Parathyroid adenoma (tissue), 2 donors: ENCODE data around the gene MED25.

ENCODE experiments used
- H2AFZ ChIP-seq: fragments of 300-600 bp; sonication (generic); one replicate; pipeline ENCODE4 v1.7.0; 2017; ENCODE audit warnings: antibody characterized with exemption, mild to moderate bottlenecking
- H3K27ac ChIP-seq: fragments of 300-600 bp; sonication (generic); one replicate; pipeline ENCODE4 v1.7.0; 2017
- H3K27me3 ChIP-seq: fragments of 300-600 bp; sonication (generic); one replicate; pipeline ENCODE4 v1.7.0; 2017; ENCODE audit warnings: low read length; ENCODE audit not compliant: control insufficient read depth, insufficient read depth
- H3K36me3 ChIP-seq: fragments of 300-600 bp; sonication (generic); one replicate; pipeline ENCODE4 v1.7.0; 2017; ENCODE audit warnings: low read length; ENCODE audit not compliant: control insufficient read depth, insufficient read depth
- H3K4me1 ChIP-seq: fragments of 300-600 bp; sonication (generic); one replicate; pipeline ENCODE4 v1.7.0; 2017; ENCODE audit warnings: control low read depth
- H3K4me2 ChIP-seq: fragments of 300-600 bp; sonication (generic); one replicate; pipeline ENCODE4 v1.7.0; 2017; ENCODE audit warnings: low read length
- H3K4me3 ChIP-seq: fragments of 300-600 bp; sonication (generic); one replicate; pipeline ENCODE4 v1.7.0; 2017; ENCODE audit warnings: low read depth, low read length
- H3K79me2 ChIP-seq: fragments of 300-600 bp; sonication (generic); one replicate; pipeline ENCODE4 v1.7.0; 2017; ENCODE audit warnings: control low read depth
- H3K9ac ChIP-seq: fragments of 300-600 bp; sonication (generic); one replicate; pipeline ENCODE4 v1.7.0; 2017; ENCODE audit warnings: mild to moderate bottlenecking
- H3K9me3 ChIP-seq: fragments of 300-600 bp; sonication (generic); one replicate; pipeline ENCODE4 v1.7.0; 2017; ENCODE audit warnings: low read length; ENCODE audit not compliant: control insufficient read depth
- TF ChIP-seq, protein P1 (sequence below): fragments of 300-600 bp; sonication (generic); IDR thresholded peaks from one replicate; pipeline ENCODE4 v1.7.0; 2017; ENCODE audit warnings: antibody characterized with exemption, mild to moderate bottlenecking
- donor health status: primary hyperparathyroidism.

MED25 gene

GRCh38 chr19:49824662-49825061 lies 6.6 kb downstream of the MED25 start:
- H3K4me3 ChIP-seq = no peak overlapping the region
- H3K27me3 ChIP-seq = no peaks in the 10 kb centered on the region
- no peaks in the 10 kb centered on the region for H3K36me3 ChIP-seq
- H3K4me2 ChIP-seq = no peak overlapping the region
- peaks cover 33% of the 10 kb centered on the region for H3K79me2 ChIP-seq
- H3K9ac ChIP-seq = no peak overlapping the region
- H3K27ac ChIP-seq = no peak overlapping the region
- TF ChIP-seq, protein P1, sequence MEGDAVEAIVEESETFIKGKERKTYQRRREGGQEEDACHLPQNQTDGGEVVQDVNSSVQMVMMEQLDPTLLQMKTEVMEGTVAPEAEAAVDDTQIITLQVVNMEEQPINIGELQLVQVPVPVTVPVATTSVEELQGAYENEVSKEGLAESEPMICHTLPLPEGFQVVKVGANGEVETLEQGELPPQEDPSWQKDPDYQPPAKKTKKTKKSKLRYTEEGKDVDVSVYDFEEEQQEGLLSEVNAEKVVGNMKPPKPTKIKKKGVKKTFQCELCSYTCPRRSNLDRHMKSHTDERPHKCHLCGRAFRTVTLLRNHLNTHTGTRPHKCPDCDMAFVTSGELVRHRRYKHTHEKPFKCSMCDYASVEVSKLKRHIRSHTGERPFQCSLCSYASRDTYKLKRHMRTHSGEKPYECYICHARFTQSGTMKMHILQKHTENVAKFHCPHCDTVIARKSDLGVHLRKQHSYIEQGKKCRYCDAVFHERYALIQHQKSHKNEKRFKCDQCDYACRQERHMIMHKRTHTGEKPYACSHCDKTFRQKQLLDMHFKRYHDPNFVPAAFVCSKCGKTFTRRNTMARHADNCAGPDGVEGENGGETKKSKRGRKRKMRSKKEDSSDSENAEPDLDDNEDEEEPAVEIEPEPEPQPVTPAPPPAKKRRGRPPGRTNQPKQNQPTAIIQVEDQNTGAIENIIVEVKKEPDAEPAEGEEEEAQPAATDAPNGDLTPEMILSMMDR = no peak
- H2AFZ ChIP-seq = no peak overlapping the region
- H3K9me3 ChIP-seq = no peaks in the 10 kb centered on the region
- H3K4me1 ChIP-seq = no peaks in the 10 kb centered on the region

GRCh38 chr19:49827034-49827433 lies 8.9 kb downstream of the MED25 start:
- H3K27me3 ChIP-seq = no peaks in the 10 kb centered on the region
- TF ChIP-seq, protein P1 = no peak
- peaks cover 20% of the 10 kb centered on the region for H3K79me2 ChIP-seq
- H3K4me3 ChIP-seq = no peak overlapping the region
- no peaks in the 10 kb centered on the region for H3K36me3 ChIP-seq
- no peak overlapping the region for H3K9ac ChIP-seq
- H2AFZ ChIP-seq = no peak overlapping the region
- no peaks in the 10 kb centered on the region for H3K4me1 ChIP-seq
- H3K27ac ChIP-seq = no peak overlapping the region
- no peaks in the 10 kb centered on the region for H3K9me3 ChIP-seq
- no peak overlapping the region for H3K4me2 ChIP-seq

DNA sequence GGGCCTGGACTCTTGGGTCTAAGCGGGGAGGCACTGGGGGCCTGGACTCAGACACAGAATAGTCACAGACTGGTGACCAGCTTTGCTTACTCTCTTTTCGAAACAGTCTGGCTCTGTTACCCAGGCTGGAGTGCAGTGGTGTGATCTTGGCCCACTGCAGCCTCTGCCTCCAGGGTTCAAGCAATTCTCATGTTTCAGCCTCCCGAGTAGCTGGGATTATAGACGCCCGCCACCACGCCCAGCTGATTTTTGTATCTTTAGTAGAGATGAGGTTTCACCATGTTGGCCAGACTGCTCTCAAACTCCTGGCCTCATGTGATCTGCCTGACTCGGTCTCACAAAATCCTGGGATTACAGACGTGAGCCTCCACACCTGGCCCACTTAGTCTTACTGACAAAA lies 11.1 kb downstream of the MED25 start:
- Histone ChIP-seq H2AFZ (no peak overlapping the region), H3K79me2 (peaks cover 13% of the 10 kb centered on the region), H3K27ac (no peak overlapping the region), H3K4me2 (no peak overlapping the region), H3K9me3 (no peaks in the 10 kb centered on the region), H3K36me3 (no peaks in the 10 kb centered on the region), H3K4me3 (no peak overlapping the region), H3K9ac (no peak overlapping the region), H3K4me1 (no peaks in the 10 kb centered on the region), H3K27me3 (no peaks in the 10 kb centered on the region)
- TF ChIP-seq, protein P1 = no peak

- no peaks in the 10 kb centered on the region for H3K36me3 ChIP-seq
These were observed 11.6 kb downstream of the MED25 start for GRCh38 chr19:49829721-49830120.

GRCh38 chr19:49830766-49831165 lies 12.7 kb downstream of the MED25 start:
- TF ChIP-seq, protein P1 = no peak
- Histone ChIP-seq H3K4me3 (no peak overlapping the region), H3K27ac (no peak overlapping the region), H3K36me3 (no peaks in the 10 kb centered on the region), H3K79me2 (peaks cover 7% of the 10 kb centered on the region), H3K4me1 (no peaks in the 10 kb centered on the region), H3K9ac (no peak overlapping the region), H2AFZ (no peak overlapping the region), H3K27me3 (no peaks in the 10 kb centered on the region), H3K4me2 (no peak overlapping the region), H3K9me3 (no peaks in the 10 kb centered on the region)

More at GRCh38 chr19:49829721-49830120, 11.6 kb downstream of the MED25 start:
- Histone ChIP-seq H3K27me3 (no peaks in the 10 kb centered on the region), H3K9ac (no peak overlapping the region), H3K9me3 (no peaks in the 10 kb centered on the region), H3K27ac (no peak overlapping the region), H2AFZ (no peak overlapping the region), H3K4me3 (no peak overlapping the region), H3K4me1 (no peaks in the 10 kb centered on the region), H3K79me2 (peaks cover 13% of the 10 kb centered on the region), H3K4me2 (no peak overlapping the region)
- TF ChIP-seq, protein P1 = no peak
